ENCODE data around the gene TRPV2. TPM values are rescaled to one million over a fixed set of nuclear protein-coding genes. Genes with fewer than 3 reads are reported as not detected.

The TRPV2 gene
- total RNA-seq, 1 donor = 71.3 TPM

GRCh38 chr17:16437083-16437482, 21.7 kb downstream of the TRPV2 start:
- H3K4me2 ChIP-seq (ENCODE audit: insufficient read depth, low read length) = no peak overlapping the region
- H3K27me3 ChIP-seq (ENCODE audit: insufficient read depth, low read length) = no peaks in the 10 kb centered on the region
- peaks cover 37% of the 10 kb centered on the region for H3K36me3 ChIP-seq (ENCODE audit: insufficient read depth, low read length)
- H3K4me3 ChIP-seq (ENCODE audit: insufficient read depth, low read length) = no peak overlapping the region
- H2AFZ ChIP-seq (ENCODE audit: low read length) = no peak overlapping the region
- TF ChIP-seq CTCF (IDR thresholded peaks at IDR 0.05; ENCODE audit: extremely low read depth, low read depth, low read length) = no peak
- DNase-seq (ENCODE audit: insufficient read length, low spot score, missing footprints) = peak; percentile 52
- no peaks in the 10 kb centered on the region for H3K9me3 ChIP-seq (ENCODE audit: low read depth, low read length)
- peaks cover 32% of the 10 kb centered on the region for H3K79me2 ChIP-seq (ENCODE audit: insufficient read depth, low read length)
- peaks cover 27% of the 10 kb centered on the region for H3K4me1 ChIP-seq (ENCODE audit: insufficient read depth, low read length)
- H3K27ac ChIP-seq (ENCODE audit: low read depth, low read length) = no peak overlapping the region
- peaks cover 28% of the 10 kb centered on the region for H4K20me1 ChIP-seq (ENCODE audit: insufficient read depth, low read length)

GRCh38 chr17:16438173-16438556, 22.8 kb downstream of the TRPV2 start:
- no peak for DNase-seq (ENCODE audit: insufficient read length, low spot score, missing footprints)
- peaks cover 42% of the 10 kb centered on the region for H3K79me2 ChIP-seq (ENCODE audit: insufficient read depth, low read length)
- TF ChIP-seq CTCF (IDR thresholded peaks at IDR 0.05; ENCODE audit: extremely low read depth, low read depth, low read length) = no peak
- H3K36me3 ChIP-seq (ENCODE audit: insufficient read depth, low read length) = peaks cover 44% of the 10 kb centered on the region
- no peaks in the 10 kb centered on the region for H3K9me3 ChIP-seq (ENCODE audit: low read depth, low read length)
- peak overlapping the region; percentile 91 for H3K27ac ChIP-seq (ENCODE audit: low read depth, low read length)
- peak overlapping the region; percentile 90 for H3K4me2 ChIP-seq (ENCODE audit: insufficient read depth, low read length)
- peak overlapping the region; percentile 91 for H3K4me3 ChIP-seq (ENCODE audit: insufficient read depth, low read length)
- peaks cover 36% of the 10 kb centered on the region for H3K4me1 ChIP-seq (ENCODE audit: insufficient read depth, low read length)
- peaks cover 39% of the 10 kb centered on the region for H4K20me1 ChIP-seq (ENCODE audit: insufficient read depth, low read length)
- peak overlapping the region; percentile 86 for H2AFZ ChIP-seq (ENCODE audit: low read length)
- no peaks in the 10 kb centered on the region for H3K27me3 ChIP-seq (ENCODE audit: insufficient read depth, low read length)

GRCh38 chr17:16438557-16439302, 23.4 kb downstream of the TRPV2 start:
- no peak for TF ChIP-seq CTCF (IDR thresholded peaks at IDR 0.05; ENCODE audit: extremely low read depth, low read depth, low read length)

GRCh38 chr17:16439303-16439791, 24.0 kb downstream of the TRPV2 start:
- peak; percentile 76 for DNase-seq (ENCODE audit: insufficient read length, low spot score, missing footprints)
- peaks cover 49% of the 10 kb centered on the region for H3K36me3 ChIP-seq (ENCODE audit: insufficient read depth, low read length)

More at GRCh38 chr17:16438557-16439302, 23.4 kb downstream of the TRPV2 start:
- Histone ChIP-seq H3K27ac (ENCODE audit: low read depth, low read length) (peak overlapping the region; percentile 91), H3K27me3 (ENCODE audit: insufficient read depth, low read length) (no peaks in the 10 kb centered on the region), H3K36me3 (ENCODE audit: insufficient read depth, low read length) (peaks cover 44% of the 10 kb centered on the region), H3K4me3 (ENCODE audit: insufficient read depth, low read length) (peak overlapping the region; percentile 91), H3K4me2 (ENCODE audit: insufficient read depth, low read length) (peak overlapping the region; percentile 90), H2AFZ (ENCODE audit: low read length) (peak overlapping the region; percentile 86), H3K9me3 (ENCODE audit: low read depth, low read length) (no peaks in the 10 kb centered on the region), H3K4me1 (ENCODE audit: insufficient read depth, low read length) (peaks cover 36% of the 10 kb centered on the region), H4K20me1 (ENCODE audit: insufficient read depth, low read length) (peaks cover 44% of the 10 kb centered on the region), H3K79me2 (ENCODE audit: insufficient read depth, low read length) (peaks cover 48% of the 10 kb centered on the region)
- peak; percentile 100 for DNase-seq (ENCODE audit: insufficient read length, low spot score, missing footprints)

More at GRCh38 chr17:16439303-16439791, 24.0 kb downstream of the TRPV2 start:
- H3K4me1 ChIP-seq (ENCODE audit: insufficient read depth, low read length) = peaks cover 36% of the 10 kb centered on the region
- peak overlapping the region; percentile 91 for H3K4me3 ChIP-seq (ENCODE audit: insufficient read depth, low read length)
- peaks cover 50% of the 10 kb centered on the region for H4K20me1 ChIP-seq (ENCODE audit: insufficient read depth, low read length)
- no peaks in the 10 kb centered on the region for H3K9me3 ChIP-seq (ENCODE audit: low read depth, low read length)
- peak overlapping the region; percentile 90 for H3K4me2 ChIP-seq (ENCODE audit: insufficient read depth, low read length)
- no peaks in the 10 kb centered on the region for H3K27me3 ChIP-seq (ENCODE audit: insufficient read depth, low read length)
- no peak for TF ChIP-seq CTCF (IDR thresholded peaks at IDR 0.05; ENCODE audit: extremely low read depth, low read depth, low read length)
- peak overlapping the region; percentile 91 for H3K27ac ChIP-seq (ENCODE audit: low read depth, low read length)
- H3K79me2 ChIP-seq (ENCODE audit: insufficient read depth, low read length) = peaks cover 54% of the 10 kb centered on the region
- no peak overlapping the region for H2AFZ ChIP-seq (ENCODE audit: low read length)

All from osteoblast (primary cell).